Stimulated activated CD8-positive, alpha-beta memory T cell treated with anti-CD3 and anti-CD28 coated beads, Interleukin-12 subunit alpha, Interleukin-12 subunit beta, amount 100 ng/mL, for 24 hours (primary cell): Measurements from ENCODE around the gene GRID2IP.
"Not testable (repeated sequence)": the region's sequence is repeated elsewhere in the genome, so short reads cannot be mapped to it uniquely, and the experiment has no call there.

ENCODE experiments used
- DNase-seq: peaks from one replicate; pipeline ENCODE4 v3.0.0-alpha.2; 2020; ENCODE audit errors: extremely low read depth

Gene GRID2IP

DNA sequence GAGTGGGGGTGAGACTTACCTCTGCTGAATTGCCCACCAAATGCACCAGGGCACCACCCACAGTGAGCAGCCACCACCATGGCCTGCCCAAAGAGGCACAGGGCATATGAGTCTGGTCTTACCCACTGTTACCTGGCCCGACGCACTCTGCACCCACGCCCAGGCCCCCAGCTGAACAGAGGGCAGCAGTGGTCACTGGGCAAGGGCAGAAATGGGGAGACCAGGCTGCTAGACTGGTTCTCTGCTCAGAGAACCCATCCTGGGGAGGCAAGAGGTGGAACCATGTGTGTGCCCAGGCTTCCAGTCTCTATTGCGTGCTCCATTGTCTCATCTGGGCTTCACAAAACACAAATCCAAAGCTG, 64.1 kb downstream of the GRID2IP start:
- no peak for DNase-seq

DNA sequence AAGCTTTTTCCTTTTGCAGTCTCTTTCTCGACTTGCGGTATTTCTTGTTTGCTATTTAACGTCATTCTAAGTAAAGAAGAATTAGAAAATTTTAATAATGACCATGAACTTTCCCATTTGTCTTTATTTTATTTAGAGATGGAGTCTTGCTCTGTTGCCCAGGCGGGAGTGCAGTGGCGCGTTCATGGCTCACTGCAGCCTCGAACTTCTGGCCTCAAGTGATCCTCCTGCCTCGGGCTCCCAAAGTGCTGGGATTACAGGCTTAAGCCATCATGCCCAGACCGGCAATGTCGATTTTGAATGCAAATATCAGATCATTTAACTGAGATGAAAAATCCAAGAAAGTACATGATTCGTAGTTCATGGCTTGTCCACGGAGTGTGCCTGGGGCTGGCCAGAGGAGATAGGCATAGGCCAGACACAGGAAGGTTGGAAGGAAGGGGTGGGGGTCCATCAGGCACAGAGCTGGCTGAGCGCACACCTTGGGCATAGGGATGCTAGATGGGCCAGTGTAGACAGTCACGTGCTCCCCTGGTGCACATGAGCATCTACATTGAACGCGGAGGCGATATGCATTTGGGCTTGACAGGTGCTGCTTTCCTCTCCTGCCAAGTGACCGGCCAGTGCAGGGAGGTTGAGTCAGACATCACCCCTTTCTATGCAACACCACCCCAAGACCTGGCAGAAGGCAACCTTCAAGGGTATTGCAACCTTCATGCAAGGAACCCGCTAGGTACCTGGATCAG, 64.7 kb downstream of the GRID2IP start:
- no peak for DNase-seq

DNA sequence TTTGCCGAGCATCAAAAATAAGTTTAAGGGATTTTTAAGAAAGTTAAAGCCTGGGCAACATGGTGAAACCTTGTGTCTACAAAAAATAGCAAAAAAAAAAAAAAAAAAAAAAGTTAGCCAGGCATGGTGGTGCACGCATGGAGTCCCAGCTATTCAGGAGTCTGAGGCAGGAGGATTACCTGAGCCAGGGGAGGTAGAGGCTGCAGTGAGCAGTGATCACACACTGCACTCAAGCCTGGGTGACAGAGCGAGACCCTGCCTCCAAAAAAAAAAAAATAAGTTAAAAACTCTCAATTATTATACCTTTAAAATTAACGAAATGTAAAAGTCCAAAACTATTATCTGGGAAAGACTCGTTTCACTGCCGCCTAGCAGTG, 68.5 kb downstream of the GRID2IP start:
- DNase-seq: no peak

DNA sequence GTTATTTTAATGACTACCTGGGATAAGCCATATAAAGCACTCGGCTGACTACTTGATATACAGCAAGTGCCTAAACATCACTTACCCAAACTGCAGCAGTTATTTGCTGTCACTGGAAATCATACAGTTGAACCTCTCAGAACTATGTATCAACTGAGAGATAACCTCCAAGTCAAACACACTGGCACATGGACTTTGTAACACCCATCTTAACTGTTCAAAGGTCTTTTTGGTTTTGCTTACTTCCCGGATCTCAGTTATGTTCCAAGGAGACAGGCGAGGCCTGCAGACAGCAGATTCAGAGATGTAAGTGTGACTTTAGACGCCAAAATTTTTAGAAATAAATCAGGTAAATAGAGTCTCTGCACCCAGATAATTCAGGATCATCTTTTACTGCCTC, 69.0 kb downstream of the GRID2IP start:
- no peak for DNase-seq

DNA sequence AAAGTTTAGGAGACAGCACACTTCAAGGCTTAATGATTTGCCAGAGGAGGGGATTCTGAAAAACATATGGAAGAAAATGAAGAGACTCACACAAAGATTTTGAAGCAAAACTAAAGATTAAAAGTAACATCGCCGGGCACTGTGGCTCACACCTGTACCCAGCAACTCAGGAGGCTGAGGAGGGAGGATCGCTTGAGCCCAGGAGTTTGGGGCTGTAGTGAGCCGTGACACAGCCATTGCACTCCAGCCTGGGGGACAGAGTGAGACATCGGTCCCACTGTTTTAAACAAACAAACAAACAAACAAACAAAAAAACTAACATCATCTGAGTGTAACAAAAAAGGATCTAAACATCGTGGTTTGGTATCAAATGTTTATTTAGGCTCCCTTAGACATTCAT, 69.8 kb downstream of the GRID2IP start:
- no peak for DNase-seq

DNA sequence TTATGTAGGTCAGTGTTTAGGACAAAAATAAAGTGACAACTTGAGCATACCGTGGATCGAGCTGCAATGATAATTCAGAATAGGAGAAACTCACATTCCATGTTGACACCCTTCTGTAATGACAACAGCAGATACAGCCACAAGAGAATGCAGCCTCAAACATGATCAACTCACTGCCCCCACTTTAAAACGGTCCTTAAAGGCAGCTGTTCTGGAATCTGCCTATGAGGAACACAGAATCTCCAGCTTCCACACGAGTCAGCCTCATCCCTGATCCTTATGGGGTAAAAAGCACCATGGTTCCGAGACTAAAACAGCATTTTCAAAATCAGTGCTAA, 71.0 kb downstream of the GRID2IP start:
- no peak for DNase-seq

DNA sequence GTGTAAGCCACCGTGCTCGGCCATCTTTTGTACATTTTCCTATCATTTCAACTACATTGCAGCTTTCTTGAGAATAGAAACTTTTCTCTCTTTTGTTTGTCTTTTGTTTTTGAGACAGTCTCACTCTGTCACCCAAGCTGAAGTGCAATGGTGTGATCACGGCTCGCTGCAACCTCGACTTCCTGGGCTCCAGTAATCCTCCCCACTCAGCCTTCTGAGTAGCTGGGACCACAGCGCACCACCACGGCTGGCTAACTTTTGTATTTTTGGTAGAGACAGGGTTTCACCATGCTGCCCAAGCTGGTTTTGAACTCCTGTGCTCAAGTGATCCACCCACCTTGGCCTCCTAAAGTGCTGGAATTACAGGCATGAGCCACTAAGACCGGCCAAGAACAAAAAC, 72.2 kb downstream of the GRID2IP start:
- no peak for DNase-seq

DNA sequence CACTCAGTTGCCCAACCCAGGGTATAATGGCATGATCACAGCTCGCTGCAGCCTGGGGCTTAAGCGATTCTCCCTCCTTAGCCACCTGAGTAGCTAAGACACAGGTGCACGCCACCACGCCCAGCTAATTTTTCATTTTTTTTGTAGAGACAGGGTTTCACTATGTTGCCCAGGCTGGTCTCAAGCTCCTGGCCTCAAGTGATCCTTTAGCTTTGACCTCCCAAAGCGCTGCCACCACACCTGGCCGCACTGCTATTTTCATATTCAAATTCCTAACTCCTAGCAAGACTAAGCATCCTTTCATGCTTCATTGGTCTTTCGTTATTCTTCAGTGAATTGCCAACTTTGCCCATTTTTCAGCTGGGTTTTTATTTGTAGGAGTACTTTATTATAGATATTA, 73.1 kb downstream of the GRID2IP start:
- no peak for DNase-seq

DNA sequence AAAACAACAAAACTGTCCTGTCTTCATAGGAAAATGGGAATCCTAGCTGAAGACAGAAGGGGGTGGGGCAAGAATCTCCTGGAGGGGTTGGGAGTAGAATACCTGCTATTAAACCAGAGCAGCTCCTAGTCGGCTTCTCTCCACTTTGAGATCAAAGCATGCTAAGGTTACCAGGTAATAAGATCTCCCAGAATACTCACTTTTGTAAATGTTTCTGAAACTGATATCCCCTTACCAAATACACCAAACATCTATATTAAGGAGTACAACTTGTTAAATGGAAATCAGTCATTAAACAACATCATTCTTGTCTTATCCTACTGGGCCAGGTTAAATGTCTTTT, 74.0 kb downstream of the GRID2IP start:
- no peak for DNase-seq

DNA sequence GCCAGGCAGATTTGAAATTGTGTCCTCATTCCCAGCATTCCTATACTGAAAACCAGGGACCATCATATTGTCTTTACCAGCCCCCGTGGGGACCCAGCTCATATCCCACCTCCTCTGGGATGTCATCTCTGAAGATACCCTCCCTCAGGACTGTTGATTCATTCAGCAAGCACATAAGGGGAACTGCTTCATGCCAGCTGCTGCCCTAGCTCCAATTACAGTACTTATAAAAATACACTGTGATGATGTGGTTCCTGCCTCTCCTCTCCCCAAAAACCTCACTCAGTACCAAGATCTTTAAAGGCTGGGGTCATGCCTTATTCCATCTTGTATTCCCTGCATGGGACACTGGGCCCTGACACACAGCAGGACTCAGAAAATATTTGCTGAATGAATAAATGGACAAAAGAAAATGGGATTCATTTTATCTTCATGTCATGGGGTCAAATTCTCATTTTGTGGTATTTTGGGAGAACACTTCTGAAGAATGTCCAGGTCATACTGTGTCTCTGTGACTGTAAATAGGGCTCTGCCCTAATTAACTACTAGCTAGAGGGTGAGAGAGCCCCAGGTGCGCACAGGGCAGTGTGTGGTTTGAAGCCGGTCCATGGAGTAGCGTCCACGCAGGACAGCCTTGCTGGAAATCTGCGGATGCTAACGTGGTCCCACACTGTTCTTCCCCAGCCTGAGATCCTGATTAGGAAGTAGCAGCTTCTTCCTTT, 74.5 kb downstream of the GRID2IP start:
- no peak for DNase-seq

DNA sequence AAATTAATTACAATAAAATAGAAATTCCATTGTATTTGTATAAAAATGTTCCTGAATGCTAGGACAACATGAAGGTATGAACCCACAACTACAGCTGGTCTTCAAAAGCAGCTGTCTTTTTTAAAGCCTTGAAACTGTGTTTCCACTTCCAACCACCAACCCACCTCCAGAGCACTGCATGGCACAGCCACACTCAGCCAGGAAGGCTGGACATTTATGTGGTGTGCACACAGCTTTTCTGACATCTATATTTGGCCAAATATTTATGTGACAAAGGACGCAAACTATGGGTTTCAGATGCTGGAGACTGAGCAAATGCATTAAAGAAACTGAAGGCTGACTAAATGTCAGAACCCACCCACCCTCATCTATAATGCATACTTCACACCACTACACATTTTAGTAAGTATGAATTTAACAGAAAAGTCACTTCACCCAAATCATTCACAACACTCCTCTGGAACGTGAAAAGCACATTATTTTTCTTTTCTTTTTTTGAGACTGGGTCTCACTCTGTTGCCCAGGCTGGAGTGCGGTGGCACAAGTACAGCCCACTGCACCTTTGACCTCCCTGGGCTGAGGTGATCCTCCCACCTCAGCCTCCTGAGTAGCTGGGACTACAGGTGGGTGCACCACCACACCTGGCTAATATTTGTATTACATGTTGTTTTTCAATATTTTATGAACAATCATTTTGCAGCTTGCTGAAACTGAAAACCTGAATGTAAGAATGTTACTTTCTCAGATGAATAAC, 75.7 kb downstream of the GRID2IP start:
- DNase-seq: no peak

DNA sequence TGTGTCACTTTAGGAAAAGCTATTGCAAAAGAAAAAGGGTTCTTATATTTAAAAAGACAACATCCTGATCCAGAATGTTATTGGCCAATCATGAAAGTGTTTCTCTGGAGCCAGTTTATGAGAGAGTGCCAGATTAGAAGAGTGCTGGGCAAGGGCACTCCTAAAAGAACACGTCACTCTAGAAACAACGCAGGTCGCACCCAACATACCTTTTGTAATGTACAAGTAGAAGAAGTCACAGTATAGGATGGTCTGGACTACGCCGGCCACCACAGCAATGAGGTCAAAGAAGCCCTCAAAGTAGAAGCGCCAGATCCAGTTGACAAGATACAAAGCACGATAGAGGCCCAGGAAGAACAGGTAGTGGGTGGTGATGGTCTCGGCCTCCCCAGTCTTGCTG, 85.4 kb downstream of the GRID2IP start:
- DNase-seq: no peak

DNA sequence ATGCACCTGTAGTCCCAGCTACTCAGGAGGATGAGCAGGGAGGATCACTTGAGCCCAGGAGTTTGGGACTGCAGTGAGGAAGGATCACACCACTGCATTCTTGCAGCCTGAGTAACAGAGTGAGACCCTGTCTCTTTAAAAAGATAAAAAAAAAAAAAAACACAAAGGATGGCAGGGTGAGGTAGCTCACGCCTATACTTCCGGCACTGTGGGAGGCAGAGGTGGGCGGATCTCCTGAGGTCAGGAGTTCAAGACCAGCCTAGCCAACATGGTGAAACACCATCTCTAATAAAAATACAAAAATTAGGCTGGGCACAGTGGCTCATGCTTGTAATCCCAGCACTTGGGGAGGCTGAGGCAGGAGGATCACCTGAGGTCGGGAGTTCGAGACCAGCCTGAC, 87.7 kb downstream of the GRID2IP start:
- DNase-seq: not testable (repeated sequence)

DNA sequence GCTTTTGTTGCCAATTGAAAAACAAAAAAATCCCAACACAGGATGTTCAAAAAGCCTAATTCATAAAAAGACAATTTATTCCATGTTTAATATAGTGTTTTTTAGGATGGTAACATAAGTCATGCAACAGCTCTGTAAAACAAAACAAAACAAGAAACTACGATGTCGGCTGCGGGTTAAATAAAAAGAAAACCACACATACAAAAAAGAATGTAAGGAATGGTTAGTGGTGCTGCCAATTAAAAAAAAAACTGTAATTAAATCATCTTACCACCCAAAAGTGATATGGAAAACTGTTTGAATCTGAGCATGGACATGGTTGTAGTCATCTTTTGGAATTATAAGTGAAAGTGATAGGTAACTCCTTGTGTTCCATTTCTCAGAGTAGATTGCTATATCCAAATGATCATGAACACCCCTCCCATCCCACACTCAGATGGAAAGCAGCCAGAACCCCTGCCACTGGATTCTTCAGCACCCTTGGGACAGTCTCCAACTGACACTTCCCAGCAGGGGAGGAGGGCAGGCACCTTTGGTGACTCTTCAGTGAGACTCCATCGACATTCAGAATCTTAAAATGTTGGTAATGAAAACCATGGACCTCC, 89.2 kb downstream of the GRID2IP start:
- no peak for DNase-seq

DNA sequence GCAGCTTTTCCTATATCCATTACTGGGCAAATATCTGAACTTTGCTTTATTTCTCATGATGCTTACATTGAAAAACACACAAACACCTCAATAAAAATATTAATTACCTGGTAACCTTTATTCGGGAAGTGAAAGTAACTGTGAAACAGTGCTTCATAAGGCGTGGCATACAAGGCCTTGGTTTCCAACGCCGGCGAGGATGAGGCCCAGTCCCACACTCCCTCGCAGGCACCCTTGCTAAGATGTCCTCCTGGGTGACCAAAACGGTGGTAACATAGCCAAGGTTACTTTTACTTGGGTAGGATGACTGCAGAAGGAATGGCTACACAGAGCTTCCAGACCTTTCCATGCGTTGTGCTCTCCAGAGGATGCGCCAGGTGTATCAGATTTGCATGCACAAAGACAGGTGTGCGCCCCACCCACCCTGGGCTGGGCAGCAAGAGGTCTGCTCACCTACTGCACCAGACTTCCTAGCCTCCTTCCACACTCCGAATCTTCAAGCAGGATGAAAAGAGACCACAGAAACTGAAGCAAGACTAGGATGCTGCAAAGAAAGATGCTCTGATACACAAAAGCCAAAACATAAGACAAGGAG, 90.2 kb downstream of the GRID2IP start:
- DNase-seq: no peak

DNA sequence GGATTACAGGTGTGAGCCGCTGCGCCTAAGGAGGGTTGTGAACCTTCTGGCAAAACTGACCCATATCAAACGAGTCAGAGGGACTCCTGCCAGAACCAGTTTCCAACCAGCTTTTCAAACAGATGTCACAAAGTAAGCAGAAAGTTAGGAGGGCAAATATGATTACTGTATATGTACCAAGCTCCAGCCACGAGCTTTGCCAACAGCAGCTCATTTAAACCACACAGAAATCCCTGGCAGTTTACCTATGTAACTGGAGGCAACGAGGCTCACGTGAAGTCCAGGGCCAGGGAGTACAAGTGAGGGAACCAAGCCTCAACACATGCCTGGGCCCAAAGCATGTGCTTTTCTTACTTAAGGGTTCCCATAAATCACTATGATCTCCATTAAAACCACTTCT, 91.0 kb downstream of the GRID2IP start:
- no peak for DNase-seq

DNA sequence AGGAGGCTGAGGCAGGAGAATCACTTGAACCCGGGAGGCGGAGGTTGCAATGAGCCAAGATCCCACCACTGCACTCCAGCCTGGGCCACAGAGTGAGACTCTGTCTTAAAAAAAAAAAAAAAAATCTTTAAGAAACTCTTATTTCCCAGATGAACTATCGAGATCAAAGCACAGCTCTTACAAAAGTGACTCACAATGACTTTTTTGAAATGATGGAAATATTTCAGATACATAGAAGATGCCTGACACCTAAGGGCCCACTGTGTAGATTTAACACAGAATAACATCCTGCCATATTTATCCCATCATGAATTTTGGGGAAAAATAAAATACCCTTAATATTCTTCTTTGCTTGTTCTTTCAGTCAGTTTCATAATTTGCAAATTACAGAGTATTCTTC, 92.6 kb downstream of the GRID2IP start:
- not testable (repeated sequence) for DNase-seq

DNA sequence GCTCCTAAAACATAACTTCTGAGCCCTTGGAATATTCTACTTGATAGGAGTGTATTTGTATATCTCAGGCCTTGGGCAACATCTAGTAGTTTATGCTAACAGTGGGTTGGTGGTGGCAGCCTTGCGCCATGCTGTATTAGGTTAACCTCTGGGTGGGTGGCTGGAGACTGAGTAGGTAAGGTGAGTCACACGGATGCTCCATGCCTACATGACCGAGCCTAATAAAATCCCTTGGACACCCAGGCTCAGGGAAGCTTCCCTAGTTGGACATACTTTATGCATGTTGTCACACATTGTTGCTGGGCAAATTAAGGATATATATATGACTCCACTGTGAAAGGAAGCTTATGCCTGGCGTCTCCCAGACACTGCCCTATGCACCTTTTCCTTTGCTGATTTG, 97.5 kb downstream of the GRID2IP start:
- DNase-seq: no peak

DNA sequence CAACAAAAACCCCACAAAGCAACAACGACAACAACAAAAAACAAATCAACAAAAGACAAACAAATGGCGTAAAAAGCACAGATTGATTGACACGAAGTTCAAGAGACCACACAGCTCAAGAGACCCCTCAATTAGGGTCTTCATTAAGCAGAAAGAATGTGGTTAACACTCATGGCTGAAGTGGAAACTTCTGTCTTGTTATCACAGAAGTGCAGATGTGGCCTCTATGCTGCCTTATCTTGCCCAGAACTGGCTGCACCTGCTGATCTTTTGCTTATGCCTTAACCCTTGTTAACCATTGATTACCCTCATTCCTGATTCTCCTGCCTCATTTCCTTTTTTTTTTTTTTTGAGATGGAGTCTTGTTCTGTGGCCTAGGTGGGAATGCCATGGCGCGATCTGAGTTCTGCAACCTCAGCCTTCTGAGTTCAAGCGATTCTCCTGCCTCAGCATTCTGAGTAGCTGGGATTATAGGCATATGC, 100.0 kb downstream of the GRID2IP start:
- DNase-seq: no peak

DNA sequence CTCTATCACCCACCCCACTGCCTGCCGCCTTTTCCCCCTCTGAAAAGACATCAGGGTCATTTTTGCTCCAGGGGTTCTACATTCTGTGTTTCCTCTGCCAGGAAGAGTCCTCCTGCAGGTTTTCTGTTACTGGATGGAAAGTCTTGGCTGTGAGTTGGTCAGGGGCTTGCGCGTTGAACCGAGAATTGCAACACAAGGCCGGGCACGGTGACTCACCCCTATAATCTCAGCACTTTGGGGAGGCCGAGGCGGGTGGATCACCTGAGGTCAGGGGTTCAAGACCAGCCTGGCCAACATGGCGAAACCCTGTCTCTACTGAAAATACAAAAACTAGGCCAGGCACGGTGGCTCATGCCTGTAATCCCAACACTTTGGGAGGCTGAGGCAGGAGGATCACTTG, 100.7 kb downstream of the GRID2IP start:
- not testable (repeated sequence) for DNase-seq

DNA sequence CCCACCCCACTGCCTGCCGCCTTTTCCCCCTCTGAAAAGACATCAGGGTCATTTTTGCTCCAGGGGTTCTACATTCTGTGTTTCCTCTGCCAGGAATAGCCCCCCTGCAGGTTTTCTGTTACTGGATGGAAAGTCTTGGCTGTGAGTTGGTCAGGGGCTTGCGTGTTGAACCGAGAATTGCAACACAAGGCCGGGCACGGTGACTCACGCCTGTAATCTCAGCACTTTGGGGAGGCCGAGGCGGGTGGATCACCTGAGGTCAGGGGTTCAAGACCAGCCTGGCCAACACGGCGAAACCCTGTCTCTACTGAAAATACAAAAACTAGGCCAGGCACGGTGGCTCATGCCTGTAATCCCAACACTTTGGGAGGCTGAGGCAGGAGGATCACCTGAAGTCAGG, 101.4 kb downstream of the GRID2IP start:
- not testable (repeated sequence) for DNase-seq

DNA sequence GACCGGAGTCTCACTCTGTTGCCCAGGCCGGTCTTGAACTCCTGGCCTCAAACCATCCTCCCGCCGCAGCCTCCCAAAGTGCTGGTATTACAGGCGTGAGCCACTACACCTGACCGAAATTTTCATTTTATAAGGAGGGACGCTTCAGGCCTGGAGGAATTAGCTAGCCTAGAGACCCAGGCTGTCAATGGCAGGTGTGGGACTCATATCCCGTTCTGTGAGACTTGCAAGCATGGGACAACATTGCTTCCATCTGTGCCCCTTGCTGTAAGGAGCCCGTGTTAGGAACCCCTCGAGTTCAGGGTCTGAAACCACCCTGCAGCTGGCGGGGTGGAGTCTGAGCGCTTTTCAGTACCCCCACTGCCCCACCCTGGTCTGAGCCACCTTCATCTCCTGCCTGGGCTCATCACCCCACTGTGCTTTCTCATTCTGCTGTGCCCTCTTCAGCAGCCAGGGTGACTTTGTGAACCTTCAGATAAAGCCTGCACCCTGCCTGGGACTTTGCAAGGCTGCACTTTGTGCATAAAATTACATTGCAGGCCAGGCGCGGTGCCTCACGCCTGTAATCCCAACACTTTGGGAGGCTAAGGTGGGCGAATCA, 102.2 kb downstream of the GRID2IP start:
- no peak for DNase-seq
